K562 (cell line): ENCODE data around the gene ZFYVE26. TPM values are rescaled to one million over a fixed set of nuclear protein-coding genes. Genes with fewer than 3 reads are reported as not detected.
A peak's percentile ranks its signal among the peaks of the same experiment; 100 is the strongest.

Experiments
- ATAC-seq: fragments of 200-7000 bp; cut with Tn5 transposase; 3 replicates; pipeline ENCODE4 v1.9.1; 2020; ENCODE audit warnings: moderate library complexity
- BruUV-seq: library from RNA; stranded (reverse); fragments of 400-500 nt; replicated peaks from 2 replicates; lab custom pipeline; 2021; lab: Mats Ljungman, UMichigan
- CTCF ChIA-PET: fragments of 300-600 bp; formaldehyde crosslinking; extraction: SDS; loops from one replicate; lab custom pipeline; 2021; ENCODE audit warnings: low intra/inter-chr PET ratio; lab: Yijun Ruan, JAX
- POLR2A ChIA-PET: fragments of 300-600, 350-650 bp; sonication (Branson Sonifier 250); formaldehyde crosslinking; extraction: SDS; loops from one replicate; lab custom pipeline; 2021; ENCODE audit warnings: antibody characterized with exemption, inconsistent platforms; lab: Yijun Ruan, JAX
- DNase-seq, 4 experiments: peaks; one replicate each; pipeline versions ENCODE4 v3.0.0 to v3.0.0-alpha.2; 2011 to 2018; ENCODE audit warnings: low spot score in 3 of 4, mixed read lengths in 3 of 4; ENCODE audit errors: extremely low read depth in 1 of 4
- FAIRE-seq: peaks from 2 replicates; lab custom pipeline; 2011; peaks lifted over from hg19 to GRCh38; lab: Jason Lieb, UNC
- H2AFZ ChIP-seq: 2 replicates; pipeline ENCODE4 v1.6.0; 2011; ENCODE audit warnings: low read depth, low read length, control low read depth, inconsistent platforms
- H3K27ac ChIP-seq: fragments of 200-600 bp; 3 replicates; pipeline ENCODE4 v1.8.0; 2011; ENCODE audit warnings: low read depth, mild to moderate bottlenecking, control low read depth, inconsistent platforms, low read length, moderate library complexity, mixed read lengths; ENCODE audit errors: extremely low read depth
- H3K27me3 ChIP-seq, 2 experiments: fragments of 300-600 bp in 1 of 2; 2 replicates in 1 of 2; 3 replicates in 1 of 2; pipeline versions ENCODE4 v1.6.0 to v1.8.0; 2011; ENCODE audit warnings: inconsistent platforms in 2 of 2, low read length in 2 of 2, mild to moderate bottlenecking in 1 of 2, mixed read lengths in 1 of 2, moderate library complexity in 1 of 2; ENCODE audit not compliant: control insufficient read depth in 2 of 2, insufficient read depth in 2 of 2
- H3K36me3 ChIP-seq: fragments of 300-600 bp; 3 replicates; pipeline ENCODE4 v1.8.0; 2011; ENCODE audit warnings: mild to moderate bottlenecking, low read length, inconsistent platforms; ENCODE audit not compliant: control insufficient read depth, insufficient read depth
- H3K4me1 ChIP-seq, 2 experiments: fragments of 200-600 bp in 1 of 2; replicated peaks in 1 of 2; 2 replicates in 1 of 2; 3 replicates in 1 of 2; pipeline versions ENCODE4 v1.5.1 to v1.8.0; 2011; ENCODE audit warnings: inconsistent platforms in 2 of 2, low read length in 2 of 2, mild to moderate bottlenecking in 1 of 2, mixed read lengths in 1 of 2, moderate library complexity in 1 of 2; ENCODE audit not compliant: control insufficient read depth in 2 of 2, insufficient read depth in 2 of 2
- H3K4me2 ChIP-seq: 2 replicates; pipeline ENCODE4 v1.6.1; 2011; ENCODE audit warnings: low read length, control low read depth, inconsistent platforms, mixed read lengths; ENCODE audit not compliant: insufficient read depth
- H3K4me3 ChIP-seq: fragments of 200-600 bp; sonication (generic), shearing (Covaris generic); 2 replicates; pipeline ENCODE4 v1.5.1; 2016; ENCODE audit warnings: control low read depth, inconsistent platforms
- H3K79me2 ChIP-seq: fragments of 200-600 bp; 3 replicates; pipeline ENCODE4 v1.8.0; 2011; ENCODE audit warnings: low read length, inconsistent platforms; ENCODE audit not compliant: control insufficient read depth, insufficient read depth
- H3K9ac ChIP-seq, 2 experiments: 2 replicates each; pipeline versions ENCODE4 v1.6.0 to v1.6.1; 2011; ENCODE audit warnings: low read depth in 2 of 2, low read length in 2 of 2, control low read depth in 1 of 2, inconsistent platforms in 1 of 2, mild to moderate bottlenecking in 1 of 2, mixed read lengths in 1 of 2; ENCODE audit not compliant: insufficient read depth in 1 of 2
- H3K9me1 ChIP-seq: one replicate; pipeline ENCODE4 v1.6.0; 2011; ENCODE audit warnings: inconsistent platforms, mild to moderate bottlenecking, low read length, moderate library complexity; ENCODE audit not compliant: control insufficient read depth, insufficient read depth
- H3K9me3 ChIP-seq: replicated peaks from 2 replicates; pipeline ENCODE4 v1.5.1; 2011; ENCODE audit warnings: low read depth, low read length, inconsistent platforms; ENCODE audit not compliant: control insufficient read depth, insufficient read depth
- H4K20me1 ChIP-seq: replicated peaks from 2 replicates; pipeline ENCODE4 v1.6.1; 2011; ENCODE audit warnings: low read length, inconsistent platforms, mixed read lengths; ENCODE audit not compliant: control insufficient read depth, insufficient read depth
- C11orf30 ChIP-seq: fragments of 450-650 bp; IDR thresholded peaks from 2 replicates; pipeline ENCODE4 v1.6.1; 2016; ENCODE audit warnings: low read depth, mild to moderate bottlenecking
- HNRNPH1 ChIP-seq: fragments of 200-400 bp; formaldehyde crosslinking; optimal IDR thresholded peaks from 2 replicates; pipeline ENCODE3; 2017; ENCODE audit warnings: low read depth, mild to moderate bottlenecking, low read length, moderate library complexity
- MAFF ChIP-seq: IDR thresholded peaks from 2 replicates; pipeline ENCODE4 v1.6.1; 2012; ENCODE audit warnings: low read length, improper control_type of control experiment
- MAFG ChIP-seq: fragments of 450-650 bp; conservative IDR thresholded peaks from 2 replicates; pipeline ENCODE4 v1.6.1; 2016; ENCODE audit warnings: missing genetic modification characterization, missing compliant biosample characterization
- MAFK ChIP-seq: IDR thresholded peaks from 2 replicates; pipeline ENCODE4 v1.6.1; 2011; ENCODE audit warnings: low read length, improper control_type of control experiment
- PPARD ChIP-seq: fragments of 250-450 bp; sonication (Bioruptor Pico); IDR thresholded peaks from 2 replicates; pipeline ENCODE4 v1.8.0; 2022; ENCODE audit warnings: inconsistent platforms, mild to moderate bottlenecking, moderate library complexity
- ZNF263 ChIP-seq: sonication (generic); formaldehyde crosslinking; IDR thresholded peaks from 2 replicates; pipeline ENCODE4 v1.8.0; 2022; ENCODE audit warnings: mild to moderate bottlenecking, missing genetic modification reagents, borderline replicate concordance
- ZNF316 ChIP-seq: fragments of 450-650 bp; IDR thresholded peaks from 2 replicates; pipeline ENCODE4 v1.6.1; 2016
- ZNF707 ChIP-seq: fragments of 250-450 bp; sonication (Bioruptor Pico); conservative IDR thresholded peaks from 2 replicates; pipeline ENCODE4 v1.8.0; 2022; ENCODE audit warnings: inconsistent platforms, mild to moderate bottlenecking, moderate library complexity
- ZZZ3 ChIP-seq: fragments of 450-650 bp; IDR thresholded peaks from 2 replicates; pipeline ENCODE4 v1.6.1; 2016; ENCODE audit warnings: antibody characterized with exemption, mild to moderate bottlenecking, moderate library complexity
- WGBS: fragments of 100-300 bp; shearing (Covaris generic); methylation state at CpG from one replicate; pipeline ENCODE4 v1.1.6; 2016; ENCODE audit warnings: low coverage, mixed read lengths; ENCODE audit not compliant: insufficient coverage; ENCODE audit errors: missing lambda C conversion rate; 5-methylcytosine and 5-hydroxymethylcytosine counted together
- in situ Hi-C: fragments of 300-500 bp; cut with MboI; formaldehyde crosslinking; loops from 4 replicates; pipeline ENCODE4 v1.15.0; 2018; ENCODE audit warnings: inconsistent platforms, mixed read lengths
- intact Hi-C: fragments of 100-400 bp; cut with micrococcal nuclease; formaldehyde crosslinking; loops from 2 replicates; pipeline ENCODE4 v1.14.2; 2022
- polyA plus RNA-seq, 8 experiments: library from polyadenylated mRNA; depleted of rRNA in 4 of 8; stranded (reverse) in 5 of 8; unstranded in 3 of 8; fragments of >200 nt; fragmentation: Nextera tagmentation in 2 of 8; fragmentation: Illumina TruSeq in 1 of 8; extraction: Ambion mirVana in 2 of 8; extraction: Trizol in 1 of 8; gene quantifications; 2 replicates each; pipeline versions ENCODE4 v1.2.1 to v1.2.3, GENCODE V29; 2011 to 2014; ENCODE audit warnings: inconsistent platforms in 1 of 8, missing spikeins in 1 of 8
- total RNA-seq, 7 experiments: library from RNA; depleted of rRNA in 6 of 7; stranded (reverse); fragments of >200 nt in 6 of 7; fragmentation: Illumina TruSeq in 2 of 7; extraction: Trizol in 2 of 7; gene quantifications; 2 replicates each; pipeline versions ENCODE4 v1.2.1 to v1.2.3, GENCODE V29; 2011 to 2021; ENCODE audit warnings: low replicate concordance in 1 of 7

The ZFYVE26 gene
- total and polyA plus RNA-seq, 9 of the 15 experiments (the other 6 are each of a cell fraction or from before 2014, with no cell fraction given): 0.32 to 9.1 (median 5.9) TPM

GRCh38 chr14:67721875-67722274, 94.5 kb downstream of the ZFYVE26 start:
- peak; percentile 56; the same call in 1 of the 2 replicates for TF ChIP-seq ZNF263 (CRISPR knock-in tag)
- TF ChIP-seq MAFG (tag): peak; percentile 61; the same call in 1 of the 2 replicates
- TF ChIP-seq ZNF707 (CRISPR knock-in tag): no peak
- TF ChIP-seq ZNF316: peak; percentile 89
- peak; percentile 69 for TF ChIP-seq MAFF
- no peak for TF ChIP-seq PPARD (CRISPR knock-in tag)
- no peak for TF ChIP-seq HNRNPH1
- TF ChIP-seq ZZZ3: no peak
- peak; percentile 82 for TF ChIP-seq C11orf30
- peak; percentile 68 for TF ChIP-seq MAFK
- POLR2A ChIA-PET: interaction anchor here (0.8 kb wide), 1 partner anchor 17 kb away, joined by 3 read pairs; no protein-coding TSS in a partner anchor
- FAIRE-seq: no peak
- no peak overlapping the region for H3K27ac ChIP-seq
- H3K79me2 ChIP-seq: no peaks in the 10 kb centered on the region
- no peaks in the 10 kb centered on the region for H3K9me1 ChIP-seq
- 0 out of 3 replicates have a peak, but pooled peaks have one; percentile 20 for ATAC-seq
- H3K27me3 ChIP-seq: no peaks in the 10 kb centered on the region; a peak in 1 of 5 replicates
- 34% methylated on average over 5 of the region's 5 CpGs for WGBS
- no TSS peak for BruUV-seq
- H3K36me3 ChIP-seq: no peaks in the 10 kb centered on the region
- in situ Hi-C loops: no loop called here
- CTCF ChIA-PET: no interaction called here
- no peaks in the 10 kb centered on the region for H4K20me1 ChIP-seq
- peak overlapping the region; percentile 55; the same call in 1 of the 2 replicates for H2AFZ ChIP-seq
- no peaks in the 10 kb centered on the region for H3K9me3 ChIP-seq
- intact Hi-C loops: no loop called here
- H3K4me1 ChIP-seq: peaks cover 0 to 3% of the 10 kb centered on the region in 2 experiments; a peak in 2 of 5 replicates
- no peak overlapping the region for H3K9ac ChIP-seq
- H3K4me2 ChIP-seq: no peak overlapping the region
- DNase-seq: no peak
- no peak overlapping the region for H3K4me3 ChIP-seq
